ENCODE data around the gene LSM6.
A peak's percentile ranks its signal among the peaks of the same experiment; 100 is the strongest.

LSM6 gene

DNA sequence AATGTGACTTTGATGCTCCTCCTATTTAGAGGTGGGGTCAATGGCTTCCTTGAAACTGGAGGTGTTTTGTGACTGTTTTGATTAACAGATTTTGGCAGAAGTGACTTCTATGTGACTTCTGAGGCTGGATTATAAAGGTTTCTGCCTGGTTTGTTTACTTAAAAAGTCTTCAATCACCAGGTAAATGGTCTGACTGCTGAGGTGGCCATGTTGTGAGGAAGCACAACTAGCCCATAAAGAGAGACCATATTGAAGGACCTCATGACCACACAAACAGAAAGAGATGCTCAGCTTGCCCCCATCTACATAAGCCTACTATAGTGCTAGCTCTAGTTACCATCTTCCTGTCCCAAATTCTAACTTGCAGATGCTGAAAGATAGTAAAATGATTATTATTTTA, 14.3 kb upstream of the LSM6 start:
- TF ChIP-seq, protein P1, sequence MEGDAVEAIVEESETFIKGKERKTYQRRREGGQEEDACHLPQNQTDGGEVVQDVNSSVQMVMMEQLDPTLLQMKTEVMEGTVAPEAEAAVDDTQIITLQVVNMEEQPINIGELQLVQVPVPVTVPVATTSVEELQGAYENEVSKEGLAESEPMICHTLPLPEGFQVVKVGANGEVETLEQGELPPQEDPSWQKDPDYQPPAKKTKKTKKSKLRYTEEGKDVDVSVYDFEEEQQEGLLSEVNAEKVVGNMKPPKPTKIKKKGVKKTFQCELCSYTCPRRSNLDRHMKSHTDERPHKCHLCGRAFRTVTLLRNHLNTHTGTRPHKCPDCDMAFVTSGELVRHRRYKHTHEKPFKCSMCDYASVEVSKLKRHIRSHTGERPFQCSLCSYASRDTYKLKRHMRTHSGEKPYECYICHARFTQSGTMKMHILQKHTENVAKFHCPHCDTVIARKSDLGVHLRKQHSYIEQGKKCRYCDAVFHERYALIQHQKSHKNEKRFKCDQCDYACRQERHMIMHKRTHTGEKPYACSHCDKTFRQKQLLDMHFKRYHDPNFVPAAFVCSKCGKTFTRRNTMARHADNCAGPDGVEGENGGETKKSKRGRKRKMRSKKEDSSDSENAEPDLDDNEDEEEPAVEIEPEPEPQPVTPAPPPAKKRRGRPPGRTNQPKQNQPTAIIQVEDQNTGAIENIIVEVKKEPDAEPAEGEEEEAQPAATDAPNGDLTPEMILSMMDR (IDR thresholded peaks at IDR 0.05; ENCODE audit: borderline replicate concordance, insufficient read depth, low read depth, low read length) = no peak
- no peak overlapping the region for H3K4me3 ChIP-seq (ENCODE audit: low read depth, low read length)

DNA sequence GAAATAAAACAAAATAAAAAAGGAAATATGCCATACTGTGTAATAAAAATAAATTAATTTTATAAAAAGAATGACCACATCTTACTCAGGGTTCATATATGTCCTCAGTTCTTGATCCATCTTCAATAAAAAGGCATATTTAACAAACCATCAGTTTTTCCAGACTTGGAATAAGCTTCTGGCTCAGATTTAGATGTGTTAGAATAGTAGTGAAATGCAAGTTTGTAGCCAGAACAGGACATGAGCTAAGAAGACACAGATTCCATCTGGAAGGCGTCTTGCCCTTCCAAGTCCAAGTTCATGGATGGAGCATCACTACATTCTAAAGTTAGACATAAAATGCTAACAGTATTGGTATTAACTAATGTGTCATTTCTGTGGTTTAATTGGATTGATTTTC, 10.3 kb upstream of the LSM6 start:
- no peak overlapping the region for H3K4me3 ChIP-seq (ENCODE audit: low read depth, low read length)
- TF ChIP-seq, protein P1 (IDR thresholded peaks at IDR 0.05; ENCODE audit: borderline replicate concordance, insufficient read depth, low read depth, low read length) = no peak

DNA sequence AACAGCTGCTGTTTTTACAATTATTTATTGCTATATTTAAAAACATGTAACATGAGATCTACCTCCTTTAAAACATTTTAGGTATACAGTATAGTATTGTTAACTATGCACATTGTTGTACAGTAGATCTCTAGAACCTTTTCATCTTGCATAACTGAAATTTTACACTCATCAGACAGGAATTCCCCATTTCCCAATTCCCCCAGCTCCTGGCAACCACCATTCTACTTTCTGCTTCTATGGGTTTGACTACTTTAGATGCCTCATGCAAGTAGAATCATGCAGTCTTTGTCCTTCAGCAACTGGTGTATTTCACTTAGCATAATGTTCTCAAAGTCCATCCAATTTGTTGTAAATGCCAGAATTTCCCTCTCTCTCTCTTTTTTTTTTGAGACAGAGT, 9.7 kb upstream of the LSM6 start:
- TF ChIP-seq, protein P1 (IDR thresholded peaks at IDR 0.05; ENCODE audit: borderline replicate concordance, insufficient read depth, low read depth, low read length) = no peak
- H3K4me3 ChIP-seq (ENCODE audit: low read depth, low read length) = no peak overlapping the region

DNA sequence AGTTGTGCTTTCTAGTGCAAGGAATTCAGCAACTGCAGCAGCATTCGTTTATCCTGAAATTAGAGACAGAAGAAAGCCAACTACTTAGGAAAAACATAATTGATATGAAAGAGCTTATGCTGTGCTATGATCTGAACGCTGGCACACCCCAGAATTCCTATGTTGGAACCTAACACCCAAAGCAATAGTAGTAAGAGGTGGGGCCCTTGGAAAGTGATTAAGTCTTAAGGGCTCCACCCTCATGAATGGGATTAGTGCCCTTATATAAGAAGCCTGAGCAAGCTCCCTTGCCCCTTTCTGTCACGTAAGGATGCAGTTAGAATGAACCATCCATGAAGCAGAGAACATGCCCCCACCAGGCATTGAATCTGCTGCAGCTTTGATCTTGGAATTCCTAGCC, 5.4 kb upstream of the LSM6 start:
- TF ChIP-seq, protein P1 (IDR thresholded peaks at IDR 0.05; ENCODE audit: borderline replicate concordance, insufficient read depth, low read depth, low read length) = no peak
- no peak overlapping the region for H3K4me3 ChIP-seq (ENCODE audit: low read depth, low read length)

DNA sequence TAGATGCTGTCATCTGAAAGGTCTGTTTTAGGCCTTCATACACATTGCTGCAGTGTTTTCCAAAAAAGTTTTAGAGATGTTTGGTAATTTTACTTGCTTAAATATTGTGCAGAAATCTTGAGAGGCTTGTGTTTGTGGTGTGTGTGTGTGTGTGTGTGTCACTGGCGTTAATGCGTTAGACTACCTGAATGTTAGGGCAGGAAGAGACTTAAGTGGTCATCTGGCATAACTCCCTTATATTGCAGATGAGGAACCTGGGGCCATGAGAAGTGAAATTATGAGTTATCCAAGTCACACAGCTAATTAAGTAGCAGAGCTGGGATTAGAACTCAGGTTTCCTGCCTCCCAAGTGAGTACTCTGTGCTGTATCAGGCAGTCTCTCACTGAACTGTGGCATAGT, 1.4 kb downstream of the LSM6 start:
- peak overlapping the region; percentile 6 for H3K4me3 ChIP-seq (ENCODE audit: low read depth, low read length)
- TF ChIP-seq, protein P1 (IDR thresholded peaks at IDR 0.05; ENCODE audit: borderline replicate concordance, insufficient read depth, low read depth, low read length) = no peak

DNA sequence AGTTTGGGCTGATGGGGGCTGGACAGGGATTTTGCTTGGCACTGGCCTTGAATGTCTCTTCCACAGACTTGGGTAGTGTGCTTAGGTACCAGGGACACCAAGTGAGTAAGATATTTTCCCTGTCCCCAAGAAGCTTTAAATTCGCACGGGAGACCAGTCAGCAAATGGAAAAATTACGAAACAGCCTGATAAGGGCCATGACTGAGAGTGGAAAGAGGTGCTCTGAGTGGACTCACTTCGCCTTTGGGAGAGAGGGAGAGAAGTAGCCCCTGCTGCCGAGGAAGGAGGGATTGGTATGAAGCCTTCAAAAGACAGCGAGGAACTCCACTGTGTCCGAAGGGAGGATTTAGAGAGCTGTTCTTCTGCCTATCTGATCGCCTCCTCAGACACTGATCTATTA, 2.6 kb downstream of the LSM6 start:
- H3K4me3 ChIP-seq (ENCODE audit: low read depth, low read length) = no peak overlapping the region
- TF ChIP-seq, protein P1 (IDR thresholded peaks at IDR 0.05; ENCODE audit: borderline replicate concordance, insufficient read depth, low read depth, low read length) = no peak

DNA sequence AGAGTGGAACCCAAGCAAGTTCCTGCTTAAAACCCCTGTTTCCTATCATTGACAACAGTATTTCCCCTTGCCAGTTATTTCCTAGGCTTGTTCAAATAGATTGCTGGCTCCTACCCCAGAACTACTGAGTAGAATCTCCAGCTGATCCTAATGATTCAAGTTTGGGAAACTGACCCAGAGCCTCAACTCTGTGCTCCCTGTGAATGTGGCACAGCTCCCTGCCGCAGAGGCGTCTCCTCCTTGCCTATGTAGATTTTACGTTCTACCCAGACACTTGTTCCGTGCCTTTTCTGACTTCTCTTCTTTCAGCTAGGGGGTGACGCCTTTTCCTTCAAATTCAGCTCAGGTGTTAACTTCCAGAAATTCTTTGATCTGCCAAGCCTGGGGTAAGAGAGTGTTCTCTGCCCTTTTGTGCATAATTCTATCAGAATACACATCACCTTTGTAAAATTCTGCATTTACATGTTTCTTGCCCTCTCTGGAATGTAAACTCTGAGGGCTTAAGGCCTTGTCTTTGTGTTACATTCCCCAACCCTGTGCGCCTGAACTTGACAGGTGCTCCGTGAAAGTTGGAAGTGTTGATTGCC, 4.4 kb downstream of the LSM6 start:
- TF ChIP-seq, protein P1 (IDR thresholded peaks at IDR 0.05; ENCODE audit: borderline replicate concordance, insufficient read depth, low read depth, low read length) = no peak
- no peak overlapping the region for H3K4me3 ChIP-seq (ENCODE audit: low read depth, low read length)
